Immature natural killer cell (primary cell): ENCODE data around the gene CTNNA3. TPM values are rescaled to one million over a fixed set of nuclear protein-coding genes. Genes with fewer than 3 reads are reported as not detected.

Source experiments
- DNase-seq, 3 donors: peaks; one replicate each; pipeline ENCODE4 v3.0.0; 2022; ENCODE audit warnings: mixed read lengths in 1 of 3
- H3K27ac Mint-ChIP-seq, 6 donors: one replicate each; pipeline ENCODE4 v1.8.0; 2020; ENCODE audit warnings: mixed read lengths in 6 of 6, mild to moderate bottlenecking in 5 of 6, inconsistent platforms in 4 of 6, moderate library complexity in 3 of 6
- H3K27me3 Mint-ChIP-seq, 3 donors: one replicate each; pipeline ENCODE4 v1.8.0; 2020 to 2021; ENCODE audit warnings: low read depth in 3 of 3, mild to moderate bottlenecking in 3 of 3, mixed read lengths in 3 of 3, moderate library complexity in 3 of 3, inconsistent platforms in 1 of 3
- H3K36me3 Mint-ChIP-seq, 3 donors: one replicate each; pipeline ENCODE4 v1.8.0; 2020; ENCODE audit warnings: mixed read lengths in 3 of 3, inconsistent platforms in 2 of 3, mild to moderate bottlenecking in 2 of 3
- H3K4me1 Mint-ChIP-seq, 2 donors: one replicate each; pipeline ENCODE4 v1.8.0; 2020; ENCODE audit warnings: inconsistent platforms in 2 of 2, mild to moderate bottlenecking in 2 of 2, mixed read lengths in 2 of 2, moderate library complexity in 1 of 2
- H3K4me3 Mint-ChIP-seq, 5 donors: one replicate each; pipeline ENCODE4 v1.8.0; 2020; ENCODE audit warnings: mild to moderate bottlenecking in 5 of 5, mixed read lengths in 5 of 5, inconsistent platforms in 3 of 5, moderate library complexity in 3 of 5
- H3K9me3 Mint-ChIP-seq, 6 donors: one replicate each; pipeline ENCODE4 v1.8.0; 2020; ENCODE audit warnings: mild to moderate bottlenecking in 6 of 6, mixed read lengths in 6 of 6, inconsistent platforms in 4 of 6, moderate library complexity in 3 of 6
- polyA plus RNA-seq, 3 donors: library from polyadenylated mRNA; unstranded; fragments of 300-500 nt; fragmentation: Illumina TruSeq; gene quantifications; one replicate each; pipeline ENCODE4 v1.2.3, GENCODE V29; 2021

The CTNNA3 gene
- polyA plus RNA-seq, 3 donors from 2014 or later: not detected

GRCh38 chr10:66980246-66980815 is 715.7 kb downstream of the CTNNA3 start:
- Mint-ChIP-seq H3K4me3 (no peak overlapping the region), H3K27ac (no peak overlapping the region), H3K36me3 (no peaks in the 10 kb centered on the region), H3K27me3 (no peaks in the 10 kb centered on the region), H3K4me1 (no peaks in the 10 kb centered on the region), H3K9me3 (peaks cover 1 to 22% (median 7%) of the 10 kb centered on the region in 6 donors)
- DNase-seq: no peak

GRCh38 chr10:66964946-66965345 is 731.0 kb downstream of the CTNNA3 start:
- Mint-ChIP-seq H3K4me3 (no peak overlapping the region), H3K4me1 (no peaks in the 10 kb centered on the region), H3K36me3 (no peaks in the 10 kb centered on the region), H3K27ac (no peak overlapping the region), H3K27me3 (no peaks in the 10 kb centered on the region), H3K9me3 (peaks cover 2 to 24% (median 9%) of the 10 kb centered on the region in 6 donors)
- no peak for DNase-seq

- H3K36me3 Mint-ChIP-seq: no peaks in the 10 kb centered on the region
- H3K27ac Mint-ChIP-seq: no peak overlapping the region
- H3K27me3 Mint-ChIP-seq: no peaks in the 10 kb centered on the region
These were observed 737.5 kb downstream of the CTNNA3 start for GRCh38 chr10:66958466-66958865.

GRCh38 chr10:66951896-66952295 is 744.1 kb downstream of the CTNNA3 start:
- no peaks in the 10 kb centered on the region for H3K4me1 Mint-ChIP-seq
- H3K9me3 Mint-ChIP-seq: peaks cover 0 to 9% (median 3%) of the 10 kb centered on the region in 6 donors
- no peak overlapping the region for H3K27ac Mint-ChIP-seq
- H3K4me3 Mint-ChIP-seq: no peak overlapping the region
- no peak for DNase-seq
- H3K36me3 Mint-ChIP-seq: no peaks in the 10 kb centered on the region
- peaks cover 0 to 2% (median 0%) of the 10 kb centered on the region in 3 donors for H3K27me3 Mint-ChIP-seq

More at GRCh38 chr10:66958466-66958865, 737.5 kb downstream of the CTNNA3 start:
- no peak overlapping the region for H3K4me3 Mint-ChIP-seq
- no peaks in the 10 kb centered on the region for H3K4me1 Mint-ChIP-seq
- no peak for DNase-seq
- H3K9me3 Mint-ChIP-seq: peaks cover 0 to 9% (median 5%) of the 10 kb centered on the region in 6 donors

GRCh38 chr10:66943590-66943989 is 752.4 kb downstream of the CTNNA3 start:
- H3K27me3 Mint-ChIP-seq: no peaks in the 10 kb centered on the region
- H3K27ac Mint-ChIP-seq: no peak overlapping the region
- peaks cover 0 to 16% (median 0%) of the 10 kb centered on the region in 6 donors for H3K9me3 Mint-ChIP-seq
- DNase-seq: no peak
- no peaks in the 10 kb centered on the region for H3K36me3 Mint-ChIP-seq
- no peak overlapping the region for H3K4me3 Mint-ChIP-seq
- H3K4me1 Mint-ChIP-seq: no peaks in the 10 kb centered on the region

- Mint-ChIP-seq H3K4me1 (no peaks in the 10 kb centered on the region), H3K4me3 (no peak overlapping the region), H3K27me3 (no peaks in the 10 kb centered on the region), H3K27ac (no peak overlapping the region), H3K9me3 (peaks cover 0 to 18% (median 0%) of the 10 kb centered on the region in 6 donors), H3K36me3 (no peaks in the 10 kb centered on the region)
- DNase-seq: no peak
These were observed 753.6 kb downstream of the CTNNA3 start for GRCh38 chr10:66942407-66942806.

GRCh38 chr10:66941491-66941890 is 754.5 kb downstream of the CTNNA3 start:
- H3K4me3 Mint-ChIP-seq: no peak overlapping the region
- H3K4me1 Mint-ChIP-seq: no peaks in the 10 kb centered on the region
- DNase-seq: no peak
- H3K27ac Mint-ChIP-seq: no peak overlapping the region
- peaks cover 0 to 18% (median under 1%) of the 10 kb centered on the region in 6 donors for H3K9me3 Mint-ChIP-seq
- no peaks in the 10 kb centered on the region for H3K36me3 Mint-ChIP-seq
- no peaks in the 10 kb centered on the region for H3K27me3 Mint-ChIP-seq

GRCh38 chr10:66940965-66941364 is 755.0 kb downstream of the CTNNA3 start:
- H3K4me1 Mint-ChIP-seq: no peaks in the 10 kb centered on the region
- H3K27me3 Mint-ChIP-seq: no peaks in the 10 kb centered on the region
- H3K4me3 Mint-ChIP-seq: no peak overlapping the region
- no peak overlapping the region for H3K27ac Mint-ChIP-seq
- no peak for DNase-seq
- H3K36me3 Mint-ChIP-seq: no peaks in the 10 kb centered on the region
- H3K9me3 Mint-ChIP-seq: peaks cover 0 to 18% (median 2%) of the 10 kb centered on the region in 6 donors

GRCh38 chr10:66934711-66935110 is 761.3 kb downstream of the CTNNA3 start:
- Mint-ChIP-seq H3K4me1 (no peaks in the 10 kb centered on the region), H3K4me3 (no peak overlapping the region), H3K27ac (no peak overlapping the region), H3K27me3 (no peaks in the 10 kb centered on the region), H3K36me3 (no peaks in the 10 kb centered on the region), H3K9me3 (peaks cover 0 to 9% (median 2%) of the 10 kb centered on the region in 6 donors)
- DNase-seq: no peak

GRCh38 chr10:66931949-66932343 is 764.0 kb downstream of the CTNNA3 start:
- no peak overlapping the region for H3K27ac Mint-ChIP-seq
- H3K36me3 Mint-ChIP-seq: no peaks in the 10 kb centered on the region
- H3K4me3 Mint-ChIP-seq: no peak overlapping the region
- DNase-seq: no peak
- H3K9me3 Mint-ChIP-seq: peaks cover 0 to 6% (median 0%) of the 10 kb centered on the region in 6 donors
- no peaks in the 10 kb centered on the region for H3K4me1 Mint-ChIP-seq
- peaks cover 2 to 3% (median 2%) of the 10 kb centered on the region in 3 donors for H3K27me3 Mint-ChIP-seq

GRCh38 chr10:66931340-66931948 is 764.6 kb downstream of the CTNNA3 start:
- peaks cover 0 to 5% (median 0%) of the 10 kb centered on the region in 6 donors for H3K9me3 Mint-ChIP-seq
- no peaks in the 10 kb centered on the region for H3K36me3 Mint-ChIP-seq
- DNase-seq: no peak
- H3K4me3 Mint-ChIP-seq: no peak overlapping the region
- peaks cover 2 to 3% (median 2%) of the 10 kb centered on the region in 3 donors for H3K27me3 Mint-ChIP-seq
- H3K27ac Mint-ChIP-seq: no peak overlapping the region
- no peaks in the 10 kb centered on the region for H3K4me1 Mint-ChIP-seq

- H3K4me3 Mint-ChIP-seq: no peak overlapping the region
- no peaks in the 10 kb centered on the region for H3K4me1 Mint-ChIP-seq
- no peak overlapping the region for H3K27ac Mint-ChIP-seq
- H3K9me3 Mint-ChIP-seq: peaks cover 0 to 3% (median 0%) of the 10 kb centered on the region in 6 donors
- H3K36me3 Mint-ChIP-seq: no peaks in the 10 kb centered on the region
- H3K27me3 Mint-ChIP-seq: peaks cover 2 to 4% (median 3%) of the 10 kb centered on the region in 3 donors
- DNase-seq: no peak
These were observed 766.6 kb downstream of the CTNNA3 start for GRCh38 chr10:66929375-66929774.

GRCh38 chr10:66928776-66929175 is 767.2 kb downstream of the CTNNA3 start:
- no peak for DNase-seq
- H3K27me3 Mint-ChIP-seq: peaks cover 2 to 4% (median 3%) of the 10 kb centered on the region in 3 donors
- no peaks in the 10 kb centered on the region for H3K4me1 Mint-ChIP-seq
- peaks cover 0 to 3% (median 0%) of the 10 kb centered on the region in 6 donors for H3K9me3 Mint-ChIP-seq
- no peaks in the 10 kb centered on the region for H3K36me3 Mint-ChIP-seq
- no peak overlapping the region for H3K27ac Mint-ChIP-seq
- H3K4me3 Mint-ChIP-seq: no peak overlapping the region

GRCh38 chr10:66927971-66928770 is 767.8 kb downstream of the CTNNA3 start:
- Mint-ChIP-seq H3K36me3 (no peaks in the 10 kb centered on the region), H3K9me3 (peaks cover 0 to 1% (median 0%) of the 10 kb centered on the region in 6 donors), H3K4me1 (no peaks in the 10 kb centered on the region), H3K27me3 (peaks cover 2 to 5% (median 3%) of the 10 kb centered on the region in 3 donors), H3K27ac (no peak overlapping the region), H3K4me3 (no peak overlapping the region)
- no peak for DNase-seq
